ENCODE measurements around the gene GRIK2.
A peak's percentile ranks its signal among the peaks of the same experiment; 100 is the strongest.

GRIK2 gene

DNA sequence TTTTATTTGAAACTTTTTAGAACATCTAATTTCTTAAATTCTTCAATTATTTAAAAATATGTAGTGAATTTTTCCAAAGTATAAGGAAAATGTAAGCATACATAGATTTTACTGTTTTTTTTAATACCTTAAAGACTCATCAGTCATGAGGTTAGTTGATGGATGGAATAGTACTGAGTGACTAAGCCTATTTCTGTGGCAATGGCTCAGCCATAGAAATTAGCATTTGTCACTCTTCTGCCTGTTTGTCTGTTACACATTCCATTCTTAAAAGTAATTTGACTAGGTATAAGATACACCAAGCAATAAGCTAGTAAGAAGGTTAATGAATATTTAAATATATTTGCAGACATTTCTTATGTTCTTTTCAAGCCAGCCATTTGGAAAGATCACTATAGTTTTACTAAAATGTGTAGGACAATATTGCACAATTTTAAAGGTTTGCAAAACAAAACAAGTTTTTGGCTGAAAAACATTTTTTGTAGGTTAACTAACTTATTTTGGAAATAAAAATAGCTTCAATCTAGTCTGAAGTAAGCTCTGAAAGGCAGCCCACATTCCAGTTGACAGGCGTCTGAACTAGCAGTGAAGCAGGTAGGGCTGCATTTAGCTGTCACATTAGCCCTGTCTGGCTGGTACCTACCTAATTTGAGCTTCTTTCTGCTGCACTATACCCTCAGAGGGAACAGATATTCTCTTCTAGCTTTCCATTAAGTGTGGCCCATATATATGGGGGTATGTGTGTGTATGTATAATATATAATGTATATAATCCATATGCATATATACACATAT is 385.7 kb downstream of the GRIK2 start:
- peak; percentile 61 for DNase-seq (ENCODE audit: low read depth)

DNA sequence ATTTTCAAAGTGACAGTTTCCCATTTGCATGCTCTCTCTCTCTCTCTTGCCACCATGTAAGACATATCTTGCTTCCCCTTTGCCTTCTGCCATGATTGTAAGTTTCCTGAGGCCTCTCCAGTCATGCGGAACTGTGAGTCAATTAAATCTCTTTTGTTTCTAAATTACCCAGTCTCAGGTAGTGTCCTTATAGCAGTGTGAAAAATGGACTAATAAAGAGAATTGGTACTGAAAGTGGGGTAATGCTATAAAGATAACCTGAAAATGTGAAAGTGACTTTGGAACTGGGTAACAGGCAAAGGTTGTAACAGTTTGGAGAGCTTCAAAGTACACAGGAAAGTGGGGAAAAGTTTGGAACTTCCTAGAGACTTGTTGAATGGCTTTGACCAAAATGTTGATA is 389.8 kb downstream of the GRIK2 start:
- DNase-seq (ENCODE audit: low read depth) = no peak

DNA sequence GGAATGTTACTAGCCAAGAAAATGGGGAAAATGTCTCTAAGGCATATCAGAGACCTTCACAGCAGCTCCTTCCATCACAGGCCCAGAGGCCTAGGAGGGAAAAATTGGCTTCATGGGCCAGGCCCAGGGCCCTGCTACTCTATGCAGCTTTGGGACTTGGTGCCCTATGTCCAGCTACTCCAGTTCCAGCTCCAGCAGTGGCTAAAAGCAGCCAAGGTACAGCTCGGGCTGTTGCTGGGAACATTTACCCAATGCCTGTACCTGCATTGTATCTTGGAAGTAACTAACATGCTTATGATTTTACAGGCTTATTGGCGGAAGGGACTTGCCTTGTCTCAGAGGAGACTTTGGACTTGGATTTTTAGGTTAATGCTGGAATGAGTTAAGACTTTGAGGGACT is 390.6 kb downstream of the GRIK2 start:
- DNase-seq (ENCODE audit: low read depth) = no peak

- DNase-seq (ENCODE audit: low read depth) = no peak
These were observed 406.0 kb downstream of the GRIK2 start for GRCh38 chr6:101799531-101799930.

GRCh38 chr6:101800598-101800997 is 407.1 kb downstream of the GRIK2 start:
- no peak for DNase-seq (ENCODE audit: low read depth)

- peak; percentile 56 for DNase-seq (ENCODE audit: low read depth)
These were observed 409.6 kb downstream of the GRIK2 start for GRCh38 chr6:101803136-101803535.

DNA sequence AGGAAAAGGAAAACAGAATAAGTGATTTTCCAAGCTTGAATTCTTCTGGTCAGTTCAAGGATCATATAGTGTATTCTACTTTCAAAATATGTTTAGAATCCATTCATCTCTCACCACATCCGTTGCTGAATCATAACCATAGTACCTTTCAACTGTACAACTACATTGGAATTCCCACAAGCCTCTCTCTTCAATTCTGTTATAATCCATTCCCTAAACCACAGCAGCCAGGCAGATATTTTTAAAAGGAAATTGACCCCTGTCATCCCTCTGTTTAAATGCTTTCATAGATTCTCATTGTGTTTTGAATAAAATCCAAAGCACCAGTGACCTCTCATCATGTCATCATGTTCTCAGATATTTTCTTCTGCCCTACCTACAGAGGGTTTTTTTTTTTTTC is 412.7 kb downstream of the GRIK2 start:
- DNase-seq (ENCODE audit: low read depth) = peak; percentile 88

DNA sequence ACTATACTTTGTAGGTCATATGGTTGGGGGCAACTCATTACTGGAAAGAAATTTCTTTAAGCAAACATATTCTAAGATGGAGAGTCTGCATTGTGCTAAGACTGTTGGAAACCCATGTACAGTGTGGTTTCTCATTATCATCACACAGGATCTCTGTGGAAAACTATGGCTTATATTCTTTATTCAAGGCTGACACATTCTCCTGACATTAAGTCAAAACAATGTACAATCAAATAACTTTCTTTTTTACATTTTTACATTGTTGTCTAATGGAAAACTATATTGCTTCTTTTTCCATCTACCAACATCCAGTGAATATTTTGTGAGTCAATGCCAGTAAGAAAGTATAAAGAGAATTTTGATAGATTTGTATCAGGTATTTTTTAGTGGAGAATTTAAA is 417.6 kb downstream of the GRIK2 start:
- DNase-seq (ENCODE audit: low read depth) = no peak

- DNase-seq (ENCODE audit: low read depth) = no peak
These were observed 423.2 kb downstream of the GRIK2 start for GRCh38 chr6:101816716-101817115.

- DNase-seq (ENCODE audit: low read depth) = peak; percentile 9
These were observed 424.5 kb downstream of the GRIK2 start for GRCh38 chr6:101818051-101818450.

DNA sequence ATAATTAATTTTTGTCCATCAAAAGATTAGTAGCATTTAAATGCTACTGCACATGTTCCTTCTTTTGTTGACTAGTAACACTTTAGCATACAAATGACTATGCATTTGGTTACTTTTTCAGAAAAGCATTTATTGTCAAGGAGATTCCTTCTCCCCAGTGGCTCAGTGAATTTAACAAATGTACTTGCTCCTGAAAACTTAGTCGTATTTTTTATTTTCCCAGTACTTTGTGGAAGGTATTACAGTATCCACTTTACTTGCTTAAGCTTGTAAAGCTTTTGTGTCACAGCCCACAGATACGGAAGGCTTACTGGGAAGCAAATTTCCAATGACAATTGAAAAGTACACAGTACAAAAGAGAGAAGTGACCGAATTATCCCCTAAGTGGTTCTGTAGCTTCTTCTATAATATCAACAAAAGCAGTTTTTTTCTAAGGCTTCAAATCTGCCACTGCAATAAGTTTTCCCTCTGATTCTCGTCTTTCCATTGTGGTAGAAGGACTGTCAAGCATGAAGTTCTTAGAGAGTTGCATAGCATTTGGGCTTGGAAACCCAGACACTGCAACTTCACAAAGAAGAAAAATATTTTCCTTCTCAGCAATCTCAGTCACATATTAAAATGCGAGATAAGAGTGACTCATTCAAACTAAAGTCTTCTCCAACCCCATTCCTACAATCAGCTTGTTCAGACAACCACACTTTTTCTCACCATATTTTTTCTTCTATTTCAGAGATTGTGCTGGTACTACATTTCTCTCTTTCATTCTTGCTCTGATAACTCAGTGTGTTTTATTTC is 431.2 kb downstream of the GRIK2 start:
- peak; percentile 28 for DNase-seq (ENCODE audit: low read depth)

DNA sequence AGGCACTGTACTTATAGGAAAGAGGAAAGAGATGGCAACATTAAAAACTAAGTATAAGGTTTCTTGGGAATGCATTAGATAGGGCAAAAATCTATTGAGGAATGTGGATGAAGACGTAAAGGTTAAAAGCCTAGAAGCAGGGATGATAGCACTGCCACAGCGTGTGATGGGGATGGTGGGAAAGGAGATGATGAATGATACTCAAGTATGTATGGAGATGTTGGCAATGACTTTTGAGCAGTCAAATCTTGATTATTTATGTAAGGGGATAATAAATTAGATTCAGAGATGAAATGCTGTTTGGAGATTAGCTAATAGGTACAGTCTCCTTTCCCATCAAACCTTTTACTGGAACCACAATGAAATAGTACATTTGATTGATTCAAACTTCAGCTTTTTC is 432.8 kb downstream of the GRIK2 start:
- no peak for DNase-seq (ENCODE audit: low read depth)

GRCh38 chr6:101826678-101827077 is 433.2 kb downstream of the GRIK2 start:
- DNase-seq (ENCODE audit: low read depth) = no peak

DNA sequence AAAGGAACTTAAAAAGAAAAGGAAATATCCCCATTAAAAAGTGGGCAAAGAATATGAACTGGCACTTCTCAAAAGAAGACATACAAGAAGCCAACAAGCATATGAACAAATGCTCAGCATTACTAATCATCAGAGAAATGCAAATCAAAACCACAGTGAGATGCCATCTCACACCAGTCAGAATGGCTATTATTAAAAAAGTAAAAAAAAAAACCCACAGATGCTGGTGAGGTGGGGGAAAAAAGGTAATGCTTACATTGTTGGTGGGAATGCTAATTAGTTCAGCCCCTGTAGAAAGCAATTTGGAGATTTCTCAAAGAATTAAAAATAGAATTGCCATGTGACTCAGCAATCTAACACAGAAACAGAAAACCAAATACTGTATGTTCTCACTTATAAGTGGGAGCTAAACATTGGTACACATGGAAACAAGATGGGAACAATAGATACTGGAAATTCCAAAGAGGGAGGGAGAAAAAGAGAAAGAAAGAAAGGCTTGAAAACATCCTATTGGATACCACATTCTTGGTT is 437.1 kb downstream of the GRIK2 start:
- peak; percentile 30 for DNase-seq (ENCODE audit: low read depth)

- no peak for DNase-seq (ENCODE audit: low read depth)
These were observed 438.9 kb downstream of the GRIK2 start for GRCh38 chr6:101832371-101832770.

DNA sequence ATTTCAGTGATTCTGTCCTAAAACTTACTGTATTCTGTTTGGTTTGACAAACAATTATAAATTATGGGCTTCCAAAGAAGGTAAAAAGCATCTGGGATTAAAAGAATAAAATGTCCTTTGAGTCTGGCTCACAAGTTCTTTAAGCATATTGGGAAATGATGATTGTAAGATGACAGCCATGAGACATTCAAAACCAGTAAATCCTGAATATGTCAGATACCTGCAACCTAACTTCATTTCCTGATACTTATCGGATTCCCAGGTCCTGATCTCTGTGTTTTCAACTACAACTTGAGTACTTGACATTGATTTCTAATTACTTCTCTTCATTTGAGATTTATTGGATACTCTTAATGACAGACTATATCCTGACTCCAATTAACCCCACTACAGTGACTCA is 446.6 kb downstream of the GRIK2 start:
- DNase-seq (ENCODE audit: low read depth) = no peak

DNA sequence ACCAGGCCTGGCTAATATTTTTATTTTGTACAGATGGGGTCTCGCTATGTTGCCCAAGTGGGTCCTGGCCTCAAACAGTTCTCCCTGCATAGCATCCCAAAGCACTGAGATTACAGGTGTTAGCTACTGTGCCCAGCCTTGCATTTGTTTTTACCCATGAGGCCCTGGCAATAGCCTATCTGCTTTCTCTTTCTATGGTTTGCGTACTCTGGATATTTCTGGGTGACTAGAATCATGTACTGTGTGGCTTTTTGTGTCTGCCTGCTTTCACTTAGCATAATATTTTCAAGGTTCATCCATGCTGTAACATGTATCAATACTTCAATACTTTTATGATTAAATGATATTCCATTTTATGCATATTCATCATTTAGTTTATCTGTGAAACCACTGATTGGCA is 451.7 kb downstream of the GRIK2 start:
- DNase-seq (ENCODE audit: low read depth) = no peak

- no peak for DNase-seq (ENCODE audit: low read depth)
These were observed 452.1 kb downstream of the GRIK2 start for GRCh38 chr6:101845621-101846020.

DNA sequence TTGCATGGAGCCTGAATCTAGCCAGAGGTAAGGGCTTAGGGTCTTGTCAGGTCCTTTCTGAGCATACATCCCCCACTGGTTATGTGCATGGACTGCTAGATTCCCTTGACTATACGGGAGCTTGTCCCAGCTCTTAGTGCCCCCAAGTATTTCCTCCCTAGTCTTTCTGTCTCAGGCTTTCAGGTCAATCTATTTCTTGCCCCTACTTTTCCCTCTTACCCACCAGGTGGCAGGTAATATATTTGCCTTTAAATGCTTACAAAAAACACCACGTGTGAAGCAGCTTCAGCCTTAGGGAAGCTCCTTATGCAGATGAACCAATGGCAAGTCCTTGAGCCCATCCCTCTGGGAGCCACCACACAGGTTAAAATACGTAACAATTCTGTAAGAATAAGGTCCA is 454.2 kb downstream of the GRIK2 start:
- no peak for DNase-seq (ENCODE audit: low read depth)

DNA sequence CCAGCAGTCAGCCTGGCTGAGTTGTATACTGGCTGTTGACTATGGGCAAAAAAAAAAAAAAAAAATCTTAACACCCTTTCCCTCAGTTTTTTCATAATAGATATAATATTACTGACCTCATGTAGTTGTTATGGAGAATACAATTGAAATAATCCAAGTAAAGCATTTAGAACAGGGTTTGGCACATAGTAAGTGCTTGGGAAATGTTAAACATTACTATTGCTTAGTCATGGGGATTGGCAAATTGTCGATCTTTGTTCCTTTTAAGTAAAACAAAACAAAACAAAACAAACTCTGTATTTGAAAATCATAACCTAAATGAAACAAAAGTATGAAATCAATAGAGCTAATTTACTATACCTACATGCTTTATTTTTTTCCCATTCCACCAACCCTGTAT is 458.4 kb downstream of the GRIK2 start:
- DNase-seq (ENCODE audit: low read depth) = peak; percentile 57

DNA sequence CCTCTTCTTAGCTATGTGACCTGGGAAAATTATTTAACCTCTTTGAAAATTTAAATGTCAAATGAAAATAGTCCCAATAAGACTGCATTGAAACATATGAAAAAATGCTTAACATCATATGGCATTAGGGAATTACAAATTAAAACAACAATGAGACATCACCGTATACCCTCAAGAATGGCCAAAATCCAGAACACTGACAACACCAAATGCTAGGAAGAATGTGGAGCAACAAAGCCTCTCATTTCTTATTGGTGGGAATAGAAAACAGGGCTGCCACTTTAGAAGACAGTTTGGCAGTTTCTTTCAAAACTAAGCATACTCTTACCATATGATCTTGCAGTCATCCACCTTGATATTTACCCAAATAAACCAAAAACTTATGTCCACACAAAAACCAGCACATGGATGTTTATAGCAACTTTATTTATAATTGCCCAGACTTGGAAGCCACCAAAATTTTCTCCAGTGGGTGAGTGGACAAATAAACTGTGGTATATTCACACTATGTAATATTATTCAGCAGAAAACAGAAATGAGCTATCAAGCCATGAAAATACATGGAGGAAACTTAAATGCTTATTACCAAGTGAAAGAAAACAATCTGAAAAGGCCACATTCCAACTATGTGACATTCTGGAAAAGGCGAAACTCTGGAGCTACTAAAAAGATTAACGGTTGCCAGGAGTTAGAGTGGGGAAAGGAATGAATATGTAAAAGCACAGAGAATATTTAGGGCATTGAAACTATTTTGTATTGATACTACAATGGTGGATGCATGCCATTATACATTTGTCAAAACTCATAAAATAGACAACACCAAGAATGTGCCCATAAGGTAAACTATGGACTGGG is 459.9 kb downstream of the GRIK2 start:
- no peak for DNase-seq (ENCODE audit: low read depth)

DNA sequence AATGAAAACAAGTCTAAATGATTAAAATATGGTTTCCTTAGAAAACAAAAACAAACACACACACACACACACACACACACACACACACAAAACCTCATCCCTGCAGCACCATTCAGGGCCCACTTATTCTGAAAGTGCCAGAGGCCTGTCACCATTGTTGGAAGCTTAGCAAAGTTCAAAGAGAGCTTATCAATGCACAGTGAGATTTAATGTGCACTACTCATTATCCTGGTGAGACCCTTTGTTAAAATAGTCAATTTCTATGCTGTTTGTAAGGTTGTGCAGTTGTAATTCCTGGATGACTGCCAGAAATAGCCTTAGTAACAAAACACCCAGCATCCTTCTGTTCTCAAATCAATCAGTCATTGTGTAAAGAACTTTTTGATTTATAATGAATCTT is 482.9 kb downstream of the GRIK2 start:
- DNase-seq (ENCODE audit: low read depth) = no peak

All from iris pigment epithelial cell (primary cell).